Stomach (tissue), 9 donors: ENCODE measurements around the gene ANO1. TPM values are rescaled to one million over a fixed set of nuclear protein-coding genes. Genes with fewer than 3 reads are reported as not detected.

Source experiments
- DNase-seq, 2 donors: peaks; one replicate each; pipeline versions ENCODE4 v3.0.0 to v3.0.0-alpha.2; 2013 to 2019
- H3K27ac ChIP-seq, 5 donors: fragments of 200-600 bp in 4 of 5; sonication (generic) in 4 of 5; one replicate each; pipeline ENCODE4 v1.5.1; 2013 to 2019; ENCODE audit warnings: mild to moderate bottlenecking in 1 of 5, moderate library complexity in 1 of 5
- H3K27me3 ChIP-seq, 3 donors: fragments of 200-600 bp; sonication (generic); one replicate each; pipeline ENCODE4 v1.5.1; 2017 to 2019; ENCODE audit warnings: mixed run types in 1 of 3
- H3K36me3 ChIP-seq, 4 donors: fragments of 200-600 bp; sonication (generic); 1 replicate in 3 of 4; 2 replicates in 1 of 4; pipeline ENCODE4 v1.5.1; 2016 to 2019
- H3K4me1 ChIP-seq, 4 donors: fragments of 200-600 bp; sonication (generic); one replicate each; pipeline ENCODE4 v1.5.1; 2016 to 2019
- H3K4me3 ChIP-seq, 4 donors: fragments of 200-600 bp; sonication (generic) in 3 of 4; one replicate each; pipeline ENCODE4 v1.5.1; 2016 to 2019; ENCODE audit warnings: mild to moderate bottlenecking in 1 of 4
- H3K9me3 ChIP-seq, 4 donors: fragments of 200-600 bp; sonication (generic); one replicate each; pipeline ENCODE4 v1.5.1; 2016 to 2019
- CTCF ChIP-seq, 7 experiments: fragments of 450-650 bp in 4 of 7; fragments of 200-600 bp in 3 of 7; sonication (generic) in 3 of 7; IDR thresholded peaks; one replicate each; pipeline ENCODE4 v1.5.1; 2016 to 2019; ENCODE audit warnings: antibody characterized with exemption in 7 of 7, control low read depth in 2 of 7, mild to moderate bottlenecking in 1 of 7
- EP300 ChIP-seq: sonication (generic); formaldehyde crosslinking; IDR thresholded peaks from one replicate; pipeline ENCODE4 v1.6.1; 2017; ENCODE audit warnings: antibody characterized with exemption
- POLR2A ChIP-seq, 4 donors: fragments of 450-650 bp; IDR thresholded peaks; one replicate each; pipeline ENCODE4 v1.6.1; 2016; ENCODE audit warnings: antibody characterized with exemption in 4 of 4, control low read depth in 2 of 4, mild to moderate bottlenecking in 1 of 4, moderate library complexity in 1 of 4
- POLR2AphosphoS5 ChIP-seq, 3 donors: sonication (generic); formaldehyde crosslinking; IDR thresholded peaks; one replicate each; pipeline ENCODE4 v1.6.1; 2016; ENCODE audit warnings: antibody characterized with exemption in 3 of 3
- WGBS, 5 donors: extraction: QIAGEN DNeasy Blood & Tissue Kit in 3 of 5; methylation state at CpG; one replicate each; pipeline versions ENCODE4 v1.1.5 to v1.1.7; 2013 to 2018; 5-methylcytosine and 5-hydroxymethylcytosine counted together
- intact Hi-C: fragments of 100-400 bp; cut with DNase I; formaldehyde crosslinking; loops from one replicate; pipeline ENCODE4 v1.15.1; 2023; ENCODE audit warnings: low total_unique reads
- polyA plus RNA-seq, 3 donors: library from polyadenylated mRNA; stranded (reverse); fragments of 200-250 nt; gene quantifications; one replicate each; pipeline ENCODE4 v1.2.3, GENCODE V29; 2013
- total RNA-seq, 5 donors: library from RNA; depleted of rRNA; stranded (reverse); fragments of >200 nt; gene quantifications; one replicate each; pipeline versions ENCODE4 v1.1.0 to v1.2.3, GENCODE V29; 2014 to 2016
- donor health status: healthy with polysubstance abuse.
- donor health status: Bipolar disorder and iron deficiency.
- donor health status: healthy.

Gene ANO1
- total and polyA plus RNA-seq, 8 donors: 1.8 to 69.6 (median 12.9) TPM

- Histone ChIP-seq H3K9me3 (no peaks in the 10 kb centered on the region), H3K4me1 (peaks cover 0 to 20% (median 8%) of the 10 kb centered on the region in 4 donors), H3K4me3 (no peak overlapping the region), H3K36me3 (no peaks in the 10 kb centered on the region), H3K27ac (no peak overlapping the region), H3K27me3 (no peaks in the 10 kb centered on the region)
- 63 to 80% (median 79%) methylated on average over 7 of the region's 7 CpGs for WGBS, 5 donors
- intact Hi-C loops: no loop called here
- DNase-seq: peak in 1 of 2 donors; percentile 41
- no peak for TF ChIP-seq POLR2A (IDR thresholded peaks at IDR 0.05)
- no peak for TF ChIP-seq CTCF (IDR thresholded peaks at IDR 0.05)
- no peak for TF ChIP-seq EP300
- TF ChIP-seq POLR2AphosphoS5 (IDR thresholded peaks at IDR 0.05): no peak
These were observed 30.9 kb downstream of the ANO1 start for GRCh38 chr11:70109006-70109405.

- Histone ChIP-seq H3K4me3 (no peak overlapping the region), H3K36me3 (no peaks in the 10 kb centered on the region), H3K27ac (no peak overlapping the region), H3K9me3 (no peaks in the 10 kb centered on the region), H3K4me1 (peaks cover 0 to 20% (median 8%) of the 10 kb centered on the region in 4 donors), H3K27me3 (no peaks in the 10 kb centered on the region)
- no peak for TF ChIP-seq POLR2A (IDR thresholded peaks at IDR 0.05)
- TF ChIP-seq EP300: no peak
- no peak for TF ChIP-seq POLR2AphosphoS5 (IDR thresholded peaks at IDR 0.05)
- no peak for TF ChIP-seq CTCF (IDR thresholded peaks at IDR 0.05)
- DNase-seq: no peak
- 93 to 96% (median 94%) methylated on average over 5 to 6 of the region's 6 CpGs for WGBS, 5 donors
- intact Hi-C loops: no loop called here
These were observed 31.8 kb downstream of the ANO1 start for GRCh38 chr11:70109903-70110302.

- Histone ChIP-seq H3K4me3 (no peak overlapping the region), H3K36me3 (no peaks in the 10 kb centered on the region), H3K4me1 (peaks cover 0 to 20% (median 8%) of the 10 kb centered on the region in 4 donors), H3K9me3 (no peaks in the 10 kb centered on the region), H3K27me3 (no peaks in the 10 kb centered on the region), H3K27ac (peak overlapping the region in 2 of 5 donors; percentile 19 to 35)
- TF ChIP-seq POLR2A (IDR thresholded peaks at IDR 0.05): no peak
- TF ChIP-seq POLR2AphosphoS5 (IDR thresholded peaks at IDR 0.05): no peak
- no peak for TF ChIP-seq EP300
- DNase-seq: no peak
- WGBS, 5 donors: 81 to 87% (median 84%) methylated on average over 17 of the region's 17 CpGs
- intact Hi-C loops: no loop called here
These were observed 32.5 kb downstream of the ANO1 start for GRCh38 chr11:70110538-70111055.

- Histone ChIP-seq H3K36me3 (no peaks in the 10 kb centered on the region), H3K9me3 (no peaks in the 10 kb centered on the region), H3K4me3 (no peak overlapping the region), H3K27me3 (no peaks in the 10 kb centered on the region), H3K27ac (peak overlapping the region in 2 of 5 donors; percentile 35 to 45), H3K4me1 (peaks cover 0 to 12% (median 3%) of the 10 kb centered on the region in 4 donors)
- TF ChIP-seq CTCF (IDR thresholded peaks at IDR 0.05): no peak
- no peak for TF ChIP-seq EP300
- peak in 1 of 3 donors; percentile 18 for TF ChIP-seq POLR2AphosphoS5 (IDR thresholded peaks at IDR 0.05)
- peak; percentile 39 to 88 for DNase-seq
- intact Hi-C loops: no loop called here
- 47 to 56% (median 54%) methylated on average over 29 of the region's 29 CpGs for WGBS, 5 donors
These were observed 33.3 kb downstream of the ANO1 start for GRCh38 chr11:70111269-70112016.

- H3K36me3 ChIP-seq: no peaks in the 10 kb centered on the region
- 52 to 66% (median 58%) methylated on average over 5 of the region's 5 CpGs for WGBS, 5 donors
- DNase-seq: peak in 1 of 2 donors; percentile 68
- H3K4me3 ChIP-seq: no peak overlapping the region
- H3K9me3 ChIP-seq: no peaks in the 10 kb centered on the region
- TF ChIP-seq EP300: no peak
- TF ChIP-seq POLR2A (IDR thresholded peaks at IDR 0.05): no peak
- TF ChIP-seq POLR2AphosphoS5 (IDR thresholded peaks at IDR 0.05): no peak
- no peak for TF ChIP-seq CTCF (IDR thresholded peaks at IDR 0.05)
- H3K27ac ChIP-seq: peak overlapping the region in 1 of 5 donors; percentile 35
- intact Hi-C loops: no loop called here
- no peaks in the 10 kb centered on the region for H3K27me3 ChIP-seq
- peaks cover 0 to 11% (median 3%) of the 10 kb centered on the region in 4 donors for H3K4me1 ChIP-seq
These were observed 33.9 kb downstream of the ANO1 start for GRCh38 chr11:70112017-70112434.
